Activated T-helper 9 cell treated with anti-CD3 and anti-CD28 coated beads, Interleukin-2, amount 50 U/mL, for 16 hours (primary cell): ENCODE measurements around the gene TRIM26.
"Not testable (repeated sequence)": the region's sequence is repeated elsewhere in the genome, so short reads cannot be mapped to it uniquely, and the experiment has no call there.

ENCODE experiments used
- DNase-seq: peaks from one replicate; pipeline ENCODE4 v3.0.0-alpha.2; 2020; ENCODE audit warnings: low read depth

The TRIM26 gene

GRCh38 chr6:30152910-30153610, 60.1 kb downstream of the TRIM26 start:
- DNase-seq: no peak

- no peak for DNase-seq
These were observed 61.1 kb downstream of the TRIM26 start for GRCh38 chr6:30152016-30152673.

GRCh38 chr6:30151580-30151979, 61.6 kb downstream of the TRIM26 start:
- DNase-seq: no peak

GRCh38 chr6:30150671-30151395, 62.4 kb downstream of the TRIM26 start:
- no peak for DNase-seq

- DNase-seq: no peak
These were observed 63.2 kb downstream of the TRIM26 start for GRCh38 chr6:30149858-30150550.

- no peak for DNase-seq
These were observed 64.0 kb downstream of the TRIM26 start for GRCh38 chr6:30149234-30149633.

GRCh38 chr6:30147096-30147495, 66.1 kb downstream of the TRIM26 start:
- DNase-seq: no peak

GRCh38 chr6:30145818-30146217, 67.4 kb downstream of the TRIM26 start:
- DNase-seq: no peak

GRCh38 chr6:30144811-30145210, 68.4 kb downstream of the TRIM26 start:
- DNase-seq: no peak

GRCh38 chr6:30143780-30144179, 69.4 kb downstream of the TRIM26 start:
- no peak for DNase-seq

GRCh38 chr6:30142665-30143064, 70.5 kb downstream of the TRIM26 start:
- DNase-seq: no peak

GRCh38 chr6:30140240-30140639, 73.0 kb downstream of the TRIM26 start:
- DNase-seq: not testable (repeated sequence)

- no peak for DNase-seq
These were observed 76.5 kb downstream of the TRIM26 start for GRCh38 chr6:30136570-30137286.

- no peak for DNase-seq
These were observed 77.4 kb downstream of the TRIM26 start, which contains the start of gene TRIM40 for GRCh38 chr6:30135757-30136156. TRIM40 (plus strand) TSS chr6:30136140; CDS start chr6:30137037, 897 bp downstream.

- no peak for DNase-seq
These were observed 78.1 kb downstream of the TRIM26 start for GRCh38 chr6:30135147-30135546.
